K562 (cell line): Measurements from ENCODE around the gene ZNF385C. TPM values are rescaled to one million over a fixed set of nuclear protein-coding genes. Genes with fewer than 3 reads are reported as not detected.

ENCODE experiments used
- ATAC-seq: fragments of 200-7000 bp; cut with Tn5 transposase; 3 replicates; pipeline ENCODE4 v1.9.1; 2020; ENCODE audit warnings: moderate library complexity
- BruUV-seq: library from RNA; stranded (reverse); fragments of 400-500 nt; replicated peaks from 2 replicates; lab custom pipeline; 2021; lab: Mats Ljungman, UMichigan
- CTCF ChIA-PET: fragments of 300-600 bp; formaldehyde crosslinking; extraction: SDS; loops from one replicate; lab custom pipeline; 2021; ENCODE audit warnings: low intra/inter-chr PET ratio; lab: Yijun Ruan, JAX
- POLR2A ChIA-PET: fragments of 300-600, 350-650 bp; sonication (Branson Sonifier 250); formaldehyde crosslinking; extraction: SDS; loops from one replicate; lab custom pipeline; 2021; ENCODE audit warnings: antibody characterized with exemption, inconsistent platforms; lab: Yijun Ruan, JAX
- DNase-seq, 4 experiments: peaks; one replicate each; pipeline versions ENCODE4 v3.0.0 to v3.0.0-alpha.2; 2011 to 2018; ENCODE audit warnings: low spot score in 3 of 4, mixed read lengths in 3 of 4; ENCODE audit errors: extremely low read depth in 1 of 4
- FAIRE-seq: peaks from 2 replicates; lab custom pipeline; 2011; peaks lifted over from hg19 to GRCh38; lab: Jason Lieb, UNC
- H2AFZ ChIP-seq: 2 replicates; pipeline ENCODE4 v1.6.0; 2011; ENCODE audit warnings: low read depth, low read length, control low read depth, inconsistent platforms
- H3K27ac ChIP-seq: fragments of 200-600 bp; 3 replicates; pipeline ENCODE4 v1.8.0; 2011; ENCODE audit warnings: low read depth, mild to moderate bottlenecking, control low read depth, inconsistent platforms, low read length, moderate library complexity, mixed read lengths; ENCODE audit errors: extremely low read depth
- H3K27me3 ChIP-seq, 2 experiments: fragments of 300-600 bp in 1 of 2; 2 replicates in 1 of 2; 3 replicates in 1 of 2; pipeline versions ENCODE4 v1.6.0 to v1.8.0; 2011; ENCODE audit warnings: inconsistent platforms in 2 of 2, low read length in 2 of 2, mild to moderate bottlenecking in 1 of 2, mixed read lengths in 1 of 2, moderate library complexity in 1 of 2; ENCODE audit not compliant: control insufficient read depth in 2 of 2, insufficient read depth in 2 of 2
- H3K36me3 ChIP-seq: fragments of 300-600 bp; 3 replicates; pipeline ENCODE4 v1.8.0; 2011; ENCODE audit warnings: mild to moderate bottlenecking, low read length, inconsistent platforms; ENCODE audit not compliant: control insufficient read depth, insufficient read depth
- H3K4me1 ChIP-seq, 2 experiments: fragments of 200-600 bp in 1 of 2; replicated peaks in 1 of 2; 2 replicates in 1 of 2; 3 replicates in 1 of 2; pipeline versions ENCODE4 v1.5.1 to v1.8.0; 2011; ENCODE audit warnings: inconsistent platforms in 2 of 2, low read length in 2 of 2, mild to moderate bottlenecking in 1 of 2, mixed read lengths in 1 of 2, moderate library complexity in 1 of 2; ENCODE audit not compliant: control insufficient read depth in 2 of 2, insufficient read depth in 2 of 2
- H3K4me2 ChIP-seq: 2 replicates; pipeline ENCODE4 v1.6.1; 2011; ENCODE audit warnings: low read length, control low read depth, inconsistent platforms, mixed read lengths; ENCODE audit not compliant: insufficient read depth
- H3K4me3 ChIP-seq: fragments of 200-600 bp; sonication (generic), shearing (Covaris generic); 2 replicates; pipeline ENCODE4 v1.5.1; 2016; ENCODE audit warnings: control low read depth, inconsistent platforms
- H3K79me2 ChIP-seq: fragments of 200-600 bp; 3 replicates; pipeline ENCODE4 v1.8.0; 2011; ENCODE audit warnings: low read length, inconsistent platforms; ENCODE audit not compliant: control insufficient read depth, insufficient read depth
- H3K9ac ChIP-seq, 2 experiments: 2 replicates each; pipeline versions ENCODE4 v1.6.0 to v1.6.1; 2011; ENCODE audit warnings: low read depth in 2 of 2, low read length in 2 of 2, control low read depth in 1 of 2, inconsistent platforms in 1 of 2, mild to moderate bottlenecking in 1 of 2, mixed read lengths in 1 of 2; ENCODE audit not compliant: insufficient read depth in 1 of 2
- H3K9me1 ChIP-seq: one replicate; pipeline ENCODE4 v1.6.0; 2011; ENCODE audit warnings: inconsistent platforms, mild to moderate bottlenecking, low read length, moderate library complexity; ENCODE audit not compliant: control insufficient read depth, insufficient read depth
- H3K9me3 ChIP-seq: replicated peaks from 2 replicates; pipeline ENCODE4 v1.5.1; 2011; ENCODE audit warnings: low read depth, low read length, inconsistent platforms; ENCODE audit not compliant: control insufficient read depth, insufficient read depth
- H4K20me1 ChIP-seq: replicated peaks from 2 replicates; pipeline ENCODE4 v1.6.1; 2011; ENCODE audit warnings: low read length, inconsistent platforms, mixed read lengths; ENCODE audit not compliant: control insufficient read depth, insufficient read depth
- BHLHE40 ChIP-seq: IDR thresholded peaks from 2 replicates; pipeline ENCODE4 v1.6.1; 2011; ENCODE audit warnings: low read length, improper control_type of control experiment
- KLF6 ChIP-seq: fragments of 250-450 bp; sonication (Bioruptor Pico); IDR thresholded peaks from 2 replicates; pipeline ENCODE4 v1.4.0; 2020; ENCODE audit warnings: mild to moderate bottlenecking, moderate library complexity, borderline replicate concordance
- SMARCC2 ChIP-seq: fragments of 450-650 bp; IDR thresholded peaks from 2 replicates; pipeline ENCODE4 v1.6.1; 2017; ENCODE audit warnings: antibody characterized with exemption, moderate library complexity, mild to moderate bottlenecking, low read depth
- SMC3 ChIP-seq: conservative IDR thresholded peaks from 2 replicates; pipeline ENCODE4 v1.6.1; 2011; ENCODE audit warnings: low read depth, low read length, improper control_type of control experiment; ENCODE audit not compliant: insufficient read depth
- SNRNP70 ChIP-seq: fragments of 200-400 bp; formaldehyde crosslinking; optimal IDR thresholded peaks from 2 replicates; pipeline ENCODE3; 2017; ENCODE audit warnings: low read depth, low read length
- ZFX ChIP-seq: sonication (generic); formaldehyde crosslinking; IDR thresholded peaks from 2 replicates; pipeline ENCODE4 v1.8.0; 2022; ENCODE audit warnings: mild to moderate bottlenecking, missing genetic modification reagents, moderate library complexity
- WGBS: fragments of 100-300 bp; shearing (Covaris generic); methylation state at CpG from one replicate; pipeline ENCODE4 v1.1.6; 2016; ENCODE audit warnings: low coverage, mixed read lengths; ENCODE audit not compliant: insufficient coverage; ENCODE audit errors: missing lambda C conversion rate; 5-methylcytosine and 5-hydroxymethylcytosine counted together
- in situ Hi-C: fragments of 300-500 bp; cut with MboI; formaldehyde crosslinking; loops from 4 replicates; pipeline ENCODE4 v1.15.0; 2018; ENCODE audit warnings: inconsistent platforms, mixed read lengths
- intact Hi-C: fragments of 100-400 bp; cut with micrococcal nuclease; formaldehyde crosslinking; loops from 2 replicates; pipeline ENCODE4 v1.14.2; 2022
- polyA plus RNA-seq, 8 experiments: library from polyadenylated mRNA; depleted of rRNA in 4 of 8; stranded (reverse) in 5 of 8; unstranded in 3 of 8; fragments of >200 nt; fragmentation: Nextera tagmentation in 2 of 8; fragmentation: Illumina TruSeq in 1 of 8; extraction: Ambion mirVana in 2 of 8; extraction: Trizol in 1 of 8; gene quantifications; 2 replicates each; pipeline versions ENCODE4 v1.2.1 to v1.2.3, GENCODE V29; 2011 to 2014; ENCODE audit warnings: inconsistent platforms in 1 of 8, missing spikeins in 1 of 8
- total RNA-seq, 7 experiments: library from RNA; depleted of rRNA in 6 of 7; stranded (reverse); fragments of >200 nt in 6 of 7; fragmentation: Illumina TruSeq in 2 of 7; extraction: Trizol in 2 of 7; gene quantifications; 2 replicates each; pipeline versions ENCODE4 v1.2.1 to v1.2.3, GENCODE V29; 2011 to 2021; ENCODE audit warnings: low replicate concordance in 1 of 7
- TF ChIP-seq, protein P1 (sequence below): fragments of 200-800 bp; sonication (Bioruptor generic); IDR thresholded peaks from 2 replicates; pipeline ENCODE4 v1.6.1; 2017; ENCODE audit warnings: missing genetic modification characterization, missing compliant biosample characterization
- TF ChIP-seq, protein P2 (sequence below): fragments of 150-350 bp; IDR thresholded peaks from 2 replicates; pipeline ENCODE4 v1.6.1; 2014; ENCODE audit warnings: low read depth, mild to moderate bottlenecking, low read length, borderline replicate concordance

Gene ZNF385C
- total and polyA plus RNA-seq, 9 of the 15 experiments (the other 6 are each of a cell fraction or from before 2014, with no cell fraction given), result 0.03 to 0.35 (median 0.18) TPM; not detected in 1

DNA sequence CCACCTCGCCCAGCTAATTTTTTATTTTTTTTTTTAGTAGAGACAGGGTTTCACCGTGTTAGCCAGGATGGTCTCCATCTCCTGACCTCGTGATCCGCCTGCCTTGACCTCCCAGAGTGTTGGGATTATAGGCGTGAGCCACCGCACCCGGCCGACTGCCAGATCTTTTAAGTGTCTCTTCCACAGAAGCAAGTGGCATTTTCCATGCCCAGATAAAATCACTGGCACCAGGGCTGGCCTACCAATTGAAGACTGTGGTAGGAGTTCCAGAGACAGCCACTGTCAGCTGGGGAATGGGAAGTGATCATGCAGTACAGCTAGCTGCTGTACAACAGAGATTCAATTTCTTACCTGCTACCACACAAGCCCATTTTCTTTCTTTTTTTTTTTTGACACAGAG lies 113.8 kb downstream of the ZNF385C start:
- TF ChIP-seq BHLHE40 (no peak), SNRNP70 (no peak), ZFX (CRISPR knock-in tag) (no peak), SMC3 (no peak), KLF6 (no peak), SMARCC2 (no peak)
- TF ChIP-seq, protein P1, sequence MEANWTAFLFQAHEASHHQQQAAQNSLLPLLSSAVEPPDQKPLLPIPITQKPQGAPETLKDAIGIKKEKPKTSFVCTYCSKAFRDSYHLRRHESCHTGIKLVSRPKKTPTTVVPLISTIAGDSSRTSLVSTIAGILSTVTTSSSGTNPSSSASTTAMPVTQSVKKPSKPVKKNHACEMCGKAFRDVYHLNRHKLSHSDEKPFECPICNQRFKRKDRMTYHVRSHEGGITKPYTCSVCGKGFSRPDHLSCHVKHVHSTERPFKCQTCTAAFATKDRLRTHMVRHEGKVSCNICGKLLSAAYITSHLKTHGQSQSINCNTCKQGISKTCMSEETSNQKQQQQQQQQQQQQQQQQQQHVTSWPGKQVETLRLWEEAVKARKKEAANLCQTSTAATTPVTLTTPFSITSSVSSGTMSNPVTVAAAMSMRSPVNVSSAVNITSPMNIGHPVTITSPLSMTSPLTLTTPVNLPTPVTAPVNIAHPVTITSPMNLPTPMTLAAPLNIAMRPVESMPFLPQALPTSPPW (CRISPR knock-in tag), result no peak
- TF ChIP-seq, protein P2, sequence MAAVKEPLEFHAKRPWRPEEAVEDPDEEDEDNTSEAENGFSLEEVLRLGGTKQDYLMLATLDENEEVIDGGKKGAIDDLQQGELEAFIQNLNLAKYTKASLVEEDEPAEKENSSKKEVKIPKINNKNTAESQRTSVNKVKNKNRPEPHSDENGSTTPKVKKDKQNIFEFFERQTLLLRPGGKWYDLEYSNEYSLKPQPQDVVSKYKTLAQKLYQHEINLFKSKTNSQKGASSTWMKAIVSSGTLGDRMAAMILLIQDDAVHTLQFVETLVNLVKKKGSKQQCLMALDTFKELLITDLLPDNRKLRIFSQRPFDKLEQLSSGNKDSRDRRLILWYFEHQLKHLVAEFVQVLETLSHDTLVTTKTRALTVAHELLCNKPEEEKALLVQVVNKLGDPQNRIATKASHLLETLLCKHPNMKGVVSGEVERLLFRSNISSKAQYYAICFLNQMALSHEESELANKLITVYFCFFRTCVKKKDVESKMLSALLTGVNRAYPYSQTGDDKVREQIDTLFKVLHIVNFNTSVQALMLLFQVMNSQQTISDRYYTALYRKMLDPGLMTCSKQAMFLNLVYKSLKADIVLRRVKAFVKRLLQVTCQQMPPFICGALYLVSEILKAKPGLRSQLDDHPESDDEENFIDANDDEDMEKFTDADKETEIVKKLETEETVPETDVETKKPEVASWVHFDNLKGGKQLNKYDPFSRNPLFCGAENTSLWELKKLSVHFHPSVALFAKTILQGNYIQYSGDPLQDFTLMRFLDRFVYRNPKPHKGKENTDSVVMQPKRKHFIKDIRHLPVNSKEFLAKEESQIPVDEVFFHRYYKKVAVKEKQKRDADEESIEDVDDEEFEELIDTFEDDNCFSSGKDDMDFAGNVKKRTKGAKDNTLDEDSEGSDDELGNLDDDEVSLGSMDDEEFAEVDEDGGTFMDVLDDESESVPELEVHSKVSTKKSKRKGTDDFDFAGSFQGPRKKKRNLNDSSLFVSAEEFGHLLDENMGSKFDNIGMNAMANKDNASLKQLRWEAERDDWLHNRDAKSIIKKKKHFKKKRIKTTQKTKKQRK, result no peak
- H3K9me3 ChIP-seq, result no peaks in the 10 kb centered on the region
- no peaks in the 10 kb centered on the region for H4K20me1 ChIP-seq
- FAIRE-seq, result no peak
- H3K36me3 ChIP-seq, result peaks cover 92% of the 10 kb centered on the region
- H3K27ac ChIP-seq, result no peak overlapping the region
- H3K4me3 ChIP-seq, result no peak overlapping the region
- H3K9ac ChIP-seq, result no peak overlapping the region
- H3K79me2 ChIP-seq, result no peaks in the 10 kb centered on the region
- no peak overlapping the region for H3K4me2 ChIP-seq
- H3K27me3 ChIP-seq, result no peaks in the 10 kb centered on the region
- no peak for ATAC-seq
- POLR2A ChIA-PET, result interaction anchor here (0.7 to 1.4 kb wide), 5 partner anchors 9 to 36 kb away, joined by 3 read pairs; partner anchors contain the start of gene NKIRAS2
- no peaks in the 10 kb centered on the region for H3K9me1 ChIP-seq
- no peaks in the 10 kb centered on the region for H3K4me1 ChIP-seq
- no peak overlapping the region for H2AFZ ChIP-seq
- CTCF ChIA-PET, result no interaction called here
- in situ Hi-C loops, result no loop called here
- no peak for DNase-seq
- intact Hi-C loops, result no loop called here
- WGBS, result 96% methylated on average over 8 of the region's 8 CpGs
- BruUV-seq, result no TSS peak
